H9 (cell line): ENCODE results near the gene CD247. TPM values are rescaled to one million over a fixed set of nuclear protein-coding genes. Genes with fewer than 3 reads are reported as not detected.

Experiments used
- DNase-seq: peaks from one replicate; pipeline ENCODE4 v3.0.0-alpha.2; 2017
- H2AFZ ChIP-seq: one replicate; pipeline ENCODE4 v1.6.1; 2013; ENCODE audit warnings: mild to moderate bottlenecking, low read length, control low read depth, moderate library complexity
- H2AK5ac ChIP-seq: 2 replicates; pipeline ENCODE4 v1.6.1; 2013; ENCODE audit warnings: low read length, control low read depth, mixed read lengths; ENCODE audit not compliant: insufficient read length
- H2BK120ac ChIP-seq: one replicate; pipeline ENCODE4 v1.6.1; 2013; ENCODE audit warnings: low read depth, mild to moderate bottlenecking, low read length, control low read depth, inconsistent platforms; ENCODE audit not compliant: poor library complexity, severe bottlenecking
- H2BK12ac ChIP-seq: 2 replicates; pipeline ENCODE4 v1.6.1; 2013; ENCODE audit warnings: low read length, control low read depth, mixed read lengths, low read depth; ENCODE audit not compliant: insufficient read length
- H2BK15ac ChIP-seq: 2 replicates; pipeline ENCODE4 v1.6.1; 2013; ENCODE audit warnings: low read depth, low read length, control low read depth
- H2BK20ac ChIP-seq: one replicate; pipeline ENCODE4 v1.6.1; 2013; ENCODE audit warnings: low read depth, mild to moderate bottlenecking, low read length, control low read depth, inconsistent platforms; ENCODE audit not compliant: poor library complexity, severe bottlenecking
- H2BK5ac ChIP-seq: 2 replicates; pipeline ENCODE4 v1.6.1; 2013; ENCODE audit warnings: low read length, control low read depth, mixed read lengths; ENCODE audit not compliant: insufficient read length
- H3K14ac ChIP-seq: 2 replicates; pipeline ENCODE4 v1.6.1; 2013; ENCODE audit warnings: low read length, control low read depth; ENCODE audit not compliant: insufficient read depth
- H3K18ac ChIP-seq: 2 replicates; pipeline ENCODE4 v1.6.1; 2013; ENCODE audit warnings: low read depth, mild to moderate bottlenecking, mixed read lengths, low read length, control low read depth; ENCODE audit not compliant: insufficient read length
- H3K23ac ChIP-seq: 2 replicates; pipeline ENCODE4 v1.6.1; 2013; ENCODE audit warnings: low read length, control low read depth, mixed read lengths, low read depth; ENCODE audit not compliant: insufficient read length
- H3K23me2 ChIP-seq: 2 replicates; pipeline ENCODE4 v1.6.1; 2013; ENCODE audit warnings: low read depth, mild to moderate bottlenecking, mixed read lengths, low read length, control low read depth; ENCODE audit not compliant: insufficient read length, poor library complexity, severe bottlenecking
- H3K27ac ChIP-seq: 2 replicates; pipeline ENCODE4 v1.5.1; 2013; ENCODE audit warnings: low read length, control low read depth, mixed read lengths, low read depth; ENCODE audit not compliant: insufficient read length
- H3K27me3 ChIP-seq: 2 replicates; pipeline ENCODE4 v1.6.1; 2013; ENCODE audit warnings: low read length, control low read depth, inconsistent platforms; ENCODE audit not compliant: insufficient read depth
- H3K4ac ChIP-seq: 2 replicates; pipeline ENCODE4 v1.6.1; 2013; ENCODE audit warnings: low read depth, mild to moderate bottlenecking, control low read depth, inconsistent platforms, low read length, moderate library complexity
- H3K4me1 ChIP-seq: 2 replicates; pipeline ENCODE4 v1.6.1; 2013; ENCODE audit warnings: low read length, control low read depth, inconsistent platforms; ENCODE audit not compliant: insufficient read depth
- H3K4me2 ChIP-seq: 2 replicates; pipeline ENCODE4 v1.6.1; 2013; ENCODE audit warnings: low read length, control low read depth, mixed read lengths; ENCODE audit not compliant: insufficient read length, insufficient read depth
- H3K56ac ChIP-seq: 2 replicates; pipeline ENCODE4 v1.6.1; 2013; ENCODE audit warnings: low read depth, mild to moderate bottlenecking, mixed read lengths, low read length, control low read depth; ENCODE audit not compliant: insufficient read length
- H3K79me1 ChIP-seq: 2 replicates; pipeline ENCODE4 v1.6.1; 2013; ENCODE audit warnings: low read depth, mild to moderate bottlenecking, moderate library complexity, low read length, control low read depth, inconsistent platforms; ENCODE audit not compliant: insufficient read depth, poor library complexity, severe bottlenecking
- H3K79me2 ChIP-seq: 2 replicates; pipeline ENCODE4 v1.6.1; 2013; ENCODE audit warnings: low read length, control low read depth, inconsistent platforms; ENCODE audit not compliant: insufficient read depth
- H3K9ac ChIP-seq: 2 replicates; pipeline ENCODE4 v1.6.1; 2013; ENCODE audit warnings: low read length, control low read depth, mixed read lengths; ENCODE audit not compliant: insufficient read length; ENCODE audit errors: extremely low read depth
- H3K9me3 ChIP-seq: one replicate; pipeline ENCODE4 v1.6.1; 2013; ENCODE audit warnings: low read depth, low read length, inconsistent platforms; ENCODE audit not compliant: control insufficient read depth
- H3T11ph ChIP-seq: one replicate; pipeline ENCODE4 v1.6.1; 2013; ENCODE audit warnings: mild to moderate bottlenecking, low read length, control low read depth, inconsistent platforms
- H4K20me1 ChIP-seq: one replicate; pipeline ENCODE4 v1.6.1; 2013; ENCODE audit not compliant: control insufficient read depth, insufficient read length, insufficient read depth
- H4K5ac ChIP-seq: 2 replicates; pipeline ENCODE4 v1.6.1; 2013; ENCODE audit warnings: low read depth, mild to moderate bottlenecking, mixed read lengths, low read length, control low read depth; ENCODE audit not compliant: insufficient read length
- H4K8ac ChIP-seq: replicated peaks from 2 replicates; pipeline ENCODE4 v1.6.1; 2013; ENCODE audit warnings: low read length, control low read depth, mixed read lengths, low read depth; ENCODE audit not compliant: insufficient read length
- H4K91ac ChIP-seq: 2 replicates; pipeline ENCODE4 v1.6.1; 2013; ENCODE audit warnings: low read depth, mild to moderate bottlenecking, moderate library complexity, mixed read lengths, low read length, control low read depth; ENCODE audit not compliant: insufficient read length
- H3K27ac Mint-ChIP-seq, 3 experiments: 2 replicates in 2 of 3; 3 replicates in 1 of 3; pipeline ENCODE4 v1.8.0; 2020 to 2021; ENCODE audit warnings: mixed read lengths in 3 of 3, mild to moderate bottlenecking in 1 of 3, moderate library complexity in 1 of 3
- H3K27me3 Mint-ChIP-seq: 2 replicates; pipeline ENCODE4 v1.8.0; 2021; ENCODE audit warnings: low read depth, mild to moderate bottlenecking, moderate library complexity, mixed read lengths
- H3K36me3 Mint-ChIP-seq, 3 experiments: 2 replicates in 2 of 3; 3 replicates in 1 of 3; pipeline ENCODE4 v1.8.0; 2020 to 2021; ENCODE audit warnings: low read depth in 3 of 3, mixed read lengths in 3 of 3; ENCODE audit not compliant: insufficient read depth in 1 of 3
- H3K4me1 Mint-ChIP-seq, 2 experiments: 2 replicates each; pipeline ENCODE4 v1.8.0; 2020; ENCODE audit warnings: mixed read lengths in 2 of 2
- H3K4me3 Mint-ChIP-seq, 2 experiments: 2 replicates in 1 of 2; 3 replicates in 1 of 2; pipeline ENCODE4 v1.8.0; 2020 to 2021; ENCODE audit warnings: mild to moderate bottlenecking in 2 of 2, mixed read lengths in 2 of 2, moderate library complexity in 1 of 2
- H3K9me3 Mint-ChIP-seq, 2 experiments: 2 replicates in 1 of 2; 3 replicates in 1 of 2; pipeline ENCODE4 v1.8.0; 2020; ENCODE audit warnings: mild to moderate bottlenecking in 2 of 2, mixed read lengths in 2 of 2, moderate library complexity in 1 of 2
- CTCF ChIP-seq: fragments of 200-600 bp; sonication (generic); conservative IDR thresholded peaks from 3 replicates; pipeline ENCODE4 v1.8.0; 2021; ENCODE audit warnings: antibody characterized with exemption, mild to moderate bottlenecking
- WGBS: extraction: QIAGEN DNeasy Blood & Tissue Kit; methylation state at CpG from one replicate; pipeline ENCODE4 v1.1.7; 2013; ENCODE audit warnings: missing lambda C conversion rate, low lambda C conversion rate, mixed read lengths; ENCODE audit not compliant: insufficient read length; ENCODE audit errors: extremely low coverage; 5-methylcytosine and 5-hydroxymethylcytosine counted together
- total RNA-seq: library from RNA; stranded (reverse); gene quantifications from 2 replicates; pipeline ENCODE4 v1.2.1, GENCODE V29; 2021

CD247 gene
- total RNA-seq, 1 experiment from 2014 or later = 1.2 TPM

DNA sequence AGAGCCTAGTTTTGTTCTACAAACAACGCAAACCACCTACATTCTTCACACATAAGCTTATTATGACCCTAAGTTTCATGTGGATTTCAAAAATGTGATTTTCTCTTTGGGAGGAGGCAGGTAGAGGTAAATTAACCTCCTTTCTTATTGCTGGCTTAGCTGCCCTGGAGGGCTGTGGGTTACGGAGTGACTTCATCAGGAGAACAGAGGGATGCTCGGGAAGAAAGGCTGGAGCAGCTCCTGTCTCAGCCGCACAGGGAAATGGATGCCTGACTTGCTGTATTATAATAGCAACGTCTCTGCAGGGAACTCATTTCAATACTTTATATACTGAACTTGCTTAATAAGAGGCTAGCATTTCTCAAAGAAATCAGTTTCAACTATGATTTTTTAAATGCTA is 49.3 kb upstream of the CD247 start:
- H2BK12ac ChIP-seq = no peak overlapping the region
- H3K23me2 ChIP-seq = no peaks in the 10 kb centered on the region
- no peak overlapping the region for H2BK5ac ChIP-seq
- Mint-ChIP-seq H3K4me1 (peaks cover 4 to 8% of the 10 kb centered on the region in 2 experiments; a peak in 1 of 4 replicates), H3K27me3 (peaks cover 4% of the 10 kb centered on the region), H3K9me3 (peaks cover 2 to 10% of the 10 kb centered on the region in 2 experiments; a peak in 2 of 5 replicates), H3K36me3 (no peaks in the 10 kb centered on the region; a peak in 1 of 7 replicates), H3K4me3 (no peak overlapping the region), H3K27ac (no peak overlapping the region)
- no peak overlapping the region for H3K9ac ChIP-seq
- H3K4me2 ChIP-seq = no peak overlapping the region
- H2BK120ac ChIP-seq = no peak overlapping the region
- no peak for DNase-seq
- no peak overlapping the region for H2BK15ac ChIP-seq
- no peak overlapping the region for H4K91ac ChIP-seq
- no peak overlapping the region for H2AK5ac ChIP-seq
- no peak overlapping the region for H2AFZ ChIP-seq
- H4K5ac ChIP-seq = no peak overlapping the region
- no peak overlapping the region for H2BK20ac ChIP-seq
- H3K79me1 ChIP-seq = no peaks in the 10 kb centered on the region
- no peak overlapping the region for H3K23ac ChIP-seq
- no peaks in the 10 kb centered on the region for H4K20me1 ChIP-seq
- H3K79me2 ChIP-seq = no peaks in the 10 kb centered on the region
- no peak overlapping the region for H3T11ph ChIP-seq
- H3K18ac ChIP-seq = no peak overlapping the region
- H3K27ac ChIP-seq = no peak overlapping the region
- H3K27me3 ChIP-seq = no peaks in the 10 kb centered on the region
- no peaks in the 10 kb centered on the region for H3K4me1 ChIP-seq
- no peak overlapping the region for H4K8ac ChIP-seq
- no peak for TF ChIP-seq CTCF
- WGBS = no CpG with 5 or more reads among the region's 5 CpGs
- H3K9me3 ChIP-seq = no peaks in the 10 kb centered on the region
- no peak overlapping the region for H3K4ac ChIP-seq
- H3K14ac ChIP-seq = no peak overlapping the region
- no peak overlapping the region for H3K56ac ChIP-seq
